GM19239 (cell line): ENCODE measurements around the gene DNAJC19.

Experiments used
- DNase-seq: peaks from one replicate; pipeline ENCODE4 v3.0.0; 2011; ENCODE audit warnings: low spot score; ENCODE audit not compliant: insufficient read length
- FAIRE-seq: peaks from 2 replicates; lab custom pipeline; 2011; peaks lifted over from hg19 to GRCh38; lab: Jason Lieb, UNC

DNAJC19 gene

DNA sequence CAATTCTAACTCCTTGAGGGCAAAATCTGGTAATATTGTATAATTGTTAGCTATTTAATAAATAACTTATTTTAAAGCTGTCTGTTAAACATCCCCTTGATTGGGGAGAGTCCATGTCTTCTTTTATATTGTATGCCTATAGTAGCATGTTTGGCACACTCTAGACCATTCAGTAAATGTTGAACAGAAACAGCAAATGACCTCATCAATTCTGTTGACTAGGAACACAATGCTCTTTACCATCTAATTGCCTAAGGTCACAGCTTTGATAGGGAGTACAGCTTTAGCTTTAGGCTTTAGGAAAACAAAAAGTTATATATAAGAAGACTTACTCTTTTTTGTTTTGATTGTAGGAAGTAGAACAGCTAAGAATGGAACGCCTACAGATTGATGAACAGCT lies 27.0 kb downstream of the DNAJC19 start:
- DNase-seq (no peak), FAIRE-seq (no peak)

GRCh38 chr3:180961552-180961951 lies 28.0 kb downstream of the DNAJC19 start:
- FAIRE-seq (no peak), DNase-seq (no peak)

DNA sequence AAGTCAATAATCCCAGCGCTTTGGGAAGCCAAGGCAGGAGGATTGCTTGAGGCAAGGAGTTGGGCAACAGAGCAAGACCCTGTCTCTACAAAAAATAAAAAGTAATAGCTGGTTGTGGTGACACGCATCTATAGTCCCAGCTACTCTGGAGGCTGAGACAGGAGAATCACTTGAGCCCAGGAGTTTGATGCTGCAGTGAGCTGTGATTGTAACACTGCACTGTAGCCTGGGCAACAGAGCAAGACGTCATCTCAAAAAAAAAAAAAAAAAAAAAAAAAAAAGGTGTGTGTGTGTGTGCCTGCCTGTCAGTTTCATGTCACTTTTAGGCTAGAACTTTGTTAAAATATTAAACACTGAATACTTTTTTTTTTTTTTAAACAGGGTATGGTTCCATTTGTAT lies 28.4 kb downstream of the DNAJC19 start:
- FAIRE-seq = no peak
- no peak for DNase-seq

GRCh38 chr3:180959691-180960090 lies 29.8 kb downstream of the DNAJC19 start:
- FAIRE-seq (no peak), DNase-seq (no peak)

DNA sequence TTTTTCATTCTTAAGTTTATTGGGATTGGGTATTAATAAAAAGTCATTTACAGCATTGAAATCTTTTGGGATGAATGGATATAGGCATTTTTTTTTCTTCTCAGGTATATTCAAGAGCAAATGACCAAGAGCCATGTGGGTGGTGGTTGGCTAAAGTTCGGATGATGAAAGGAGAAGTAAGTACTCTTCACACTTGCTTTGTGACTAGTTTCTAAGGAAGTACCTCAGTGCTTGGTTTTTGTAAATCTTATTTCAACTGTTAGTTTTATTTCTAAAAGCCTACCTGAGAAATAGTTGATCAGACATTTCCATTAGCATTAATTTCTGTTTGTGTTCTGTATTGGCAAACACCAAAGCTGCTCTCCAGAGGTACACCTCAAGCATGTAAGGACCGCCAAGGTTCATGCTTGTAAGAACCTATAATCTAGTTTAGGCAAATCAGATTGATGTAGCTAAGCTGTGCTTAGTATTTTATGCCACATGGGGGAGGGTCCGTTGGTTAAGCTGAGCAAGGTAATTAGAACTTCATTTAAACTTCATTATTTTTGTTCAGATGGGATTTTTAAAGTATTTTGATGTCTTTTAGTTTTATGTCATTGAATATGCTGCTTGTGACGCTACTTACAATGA lies 41.7 kb downstream of the DNAJC19 start:
- DNase-seq (peak; percentile 2), FAIRE-seq (no peak)

GRCh38 chr3:180940826-180941225 lies 48.7 kb downstream of the DNAJC19 start:
- FAIRE-seq (no peak), DNase-seq (no peak)

GRCh38 chr3:180934638-180935037 lies 54.9 kb downstream of the DNAJC19 start:
- FAIRE-seq (no peak), DNase-seq (no peak)
